Nephron progenitor cell (in vitro differentiated cells): Measurements from ENCODE around the gene SLC5A3.

ENCODE experiments used
- DNase-seq: peaks from one replicate; pipeline ENCODE4 v3.0.0; 2021
- H3K27ac Mint-ChIP-seq: 2 replicates; pipeline ENCODE4 v1.8.0; 2021; ENCODE audit warnings: mild to moderate bottlenecking, moderate library complexity, mixed read lengths
- H3K27me3 Mint-ChIP-seq: 2 replicates; pipeline ENCODE4 v1.8.0; 2021; ENCODE audit warnings: mild to moderate bottlenecking, low read depth, mixed read lengths; ENCODE audit not compliant: poor library complexity
- H3K36me3 Mint-ChIP-seq: 2 replicates; pipeline ENCODE4 v1.8.0; 2021; ENCODE audit warnings: low read depth, mixed read lengths
- H3K4me1 Mint-ChIP-seq: 2 replicates; pipeline ENCODE4 v1.8.0; 2021; ENCODE audit warnings: mixed read lengths
- H3K4me3 Mint-ChIP-seq: 2 replicates; pipeline ENCODE4 v1.8.0; 2021; ENCODE audit warnings: mild to moderate bottlenecking, moderate library complexity, mixed read lengths
- H3K9me3 Mint-ChIP-seq: 2 replicates; pipeline ENCODE4 v1.8.0; 2021; ENCODE audit warnings: mild to moderate bottlenecking, moderate library complexity, mixed read lengths
- CTCF ChIP-seq: fragments of 200-600 bp; sonication (generic); IDR thresholded peaks from 2 replicates; pipeline ENCODE4 v1.5.0; 2021; ENCODE audit warnings: antibody characterized with exemption

SLC5A3 gene

GRCh38 chr21:34073749-34074282 lies 438 bp downstream of the SLC5A3 start:
- Mint-ChIP-seq H3K27ac (peak overlapping the region; percentile 98), H3K27me3 (peaks cover 8% of the 10 kb centered on the region), H3K4me1 (peaks cover 55% of the 10 kb centered on the region), H3K9me3 (no peaks in the 10 kb centered on the region), H3K4me3 (peak overlapping the region; percentile 97), H3K36me3 (peaks cover 26% of the 10 kb centered on the region)
- TF ChIP-seq CTCF, result no peak
- DNase-seq, result peak; percentile 65

DNA sequence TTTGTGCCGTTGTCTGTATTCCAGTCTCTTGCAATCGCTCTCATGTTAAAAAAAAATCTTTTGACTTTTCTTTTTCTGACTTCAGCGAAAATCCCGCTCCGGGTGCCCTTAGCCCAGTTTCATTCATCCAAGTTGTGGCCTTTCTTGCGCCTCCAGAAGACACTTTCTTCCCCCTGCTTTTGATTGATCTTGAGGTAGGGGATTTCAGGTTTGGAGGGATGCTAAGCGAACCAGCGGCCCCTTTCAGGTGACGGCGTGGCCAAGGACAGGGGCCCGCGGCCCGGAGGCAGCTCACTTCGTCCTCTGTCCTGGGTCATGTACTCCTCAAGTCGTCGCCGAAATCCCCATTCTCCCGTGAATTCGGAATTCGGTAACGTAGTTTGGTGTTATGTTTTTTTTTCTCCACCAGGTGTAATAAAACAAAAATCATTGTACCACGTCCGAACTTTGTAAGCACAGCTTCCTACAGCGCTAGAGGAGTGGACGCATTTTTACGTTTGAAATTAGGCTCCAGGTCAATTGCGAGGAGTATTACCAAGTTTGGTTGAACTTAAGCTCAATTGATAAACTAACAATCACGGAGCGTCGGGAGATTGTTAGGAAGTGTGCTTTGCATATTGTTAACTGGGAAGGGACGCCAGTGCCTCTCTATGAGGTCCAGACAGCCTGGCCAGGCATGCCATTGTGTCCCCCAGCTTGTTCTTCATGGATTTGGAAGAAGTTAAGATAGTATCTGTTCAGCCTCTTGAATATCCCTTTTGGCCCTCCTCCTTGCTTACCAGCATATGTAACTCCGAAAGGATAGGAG lies 1.1 kb downstream of the SLC5A3 start:
- Mint-ChIP-seq H3K9me3 (no peaks in the 10 kb centered on the region), H3K4me3 (peak overlapping the region; percentile 97), H3K27ac (peak overlapping the region; percentile 98), H3K4me1 (peaks cover 57% of the 10 kb centered on the region), H3K27me3 (peaks cover 5% of the 10 kb centered on the region), H3K36me3 (peaks cover 29% of the 10 kb centered on the region)
- peak; percentile 20 for DNase-seq
- no peak for TF ChIP-seq CTCF

GRCh38 chr21:34075091-34075425 lies 1.7 kb downstream of the SLC5A3 start:
- Mint-ChIP-seq H3K9me3 (no peaks in the 10 kb centered on the region), H3K36me3 (peaks cover 35% of the 10 kb centered on the region), H3K4me1 (peaks cover 62% of the 10 kb centered on the region), H3K27ac (peak overlapping the region; percentile 98), H3K27me3 (peaks cover 3% of the 10 kb centered on the region), H3K4me3 (peak overlapping the region; percentile 97)
- no peak for TF ChIP-seq CTCF
- no peak for DNase-seq

DNA sequence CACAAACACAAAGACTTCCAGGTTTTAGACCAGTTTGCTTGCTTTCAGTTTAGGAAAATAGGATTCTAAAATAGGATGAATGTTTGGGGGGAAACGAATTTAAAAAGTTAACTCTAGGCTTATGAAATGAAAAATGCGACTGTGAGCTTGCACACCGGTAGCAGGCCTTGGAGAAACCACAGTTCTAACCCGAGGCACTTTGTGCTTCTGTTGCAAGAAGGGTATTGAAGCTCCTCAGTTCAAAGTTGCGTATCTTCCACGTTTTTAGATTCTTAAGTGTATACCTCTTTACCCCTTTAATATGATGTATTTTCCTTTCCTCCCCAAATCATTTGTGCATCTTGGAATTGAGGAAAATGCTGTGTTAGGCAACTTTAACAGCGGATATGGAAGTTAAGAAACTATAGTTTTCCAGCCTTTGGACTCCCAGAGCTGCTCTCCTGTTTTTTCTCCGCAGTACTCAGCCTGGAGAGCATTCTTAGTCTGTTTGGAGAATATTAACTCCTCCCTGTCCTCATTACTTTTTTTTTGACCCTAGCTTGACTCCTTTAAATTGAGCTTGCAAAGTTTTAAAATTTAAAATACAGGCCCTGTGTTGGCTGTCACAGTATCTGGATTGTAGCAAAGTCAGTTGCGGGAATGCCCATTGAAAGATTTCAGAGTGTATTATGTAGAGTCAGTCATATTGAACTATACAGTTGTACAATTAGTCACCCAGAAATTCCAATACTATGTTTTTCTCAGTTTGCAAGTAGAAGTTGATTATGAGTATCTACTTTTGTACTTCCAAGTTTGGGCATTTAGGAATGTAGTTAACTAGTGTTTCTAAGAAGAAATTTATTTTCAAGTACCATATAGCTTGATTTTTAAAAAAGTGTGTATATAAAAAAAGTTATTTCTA lies 2.6 kb downstream of the SLC5A3 start:
- no peak for DNase-seq
- H3K4me1 Mint-ChIP-seq, result peaks cover 71% of the 10 kb centered on the region

GRCh38 chr21:34076835-34077234 lies 3.5 kb downstream of the SLC5A3 start:
- Mint-ChIP-seq H3K4me3 (peak overlapping the region; percentile 61), H3K27ac (no peak overlapping the region), H3K4me1 (peaks cover 74% of the 10 kb centered on the region), H3K9me3 (no peaks in the 10 kb centered on the region), H3K36me3 (peaks cover 52% of the 10 kb centered on the region), H3K27me3 (no peaks in the 10 kb centered on the region)
- no peak for TF ChIP-seq CTCF
- DNase-seq, result no peak

More for the DNA sequence above, 2.6 kb downstream of the SLC5A3 start:
- TF ChIP-seq CTCF, result no peak
- H3K27me3 Mint-ChIP-seq, result no peaks in the 10 kb centered on the region
- H3K9me3 Mint-ChIP-seq, result no peaks in the 10 kb centered on the region
- no peak overlapping the region for H3K27ac Mint-ChIP-seq
- H3K4me3 Mint-ChIP-seq, result peak overlapping the region; percentile 97
- H3K36me3 Mint-ChIP-seq, result peaks cover 45% of the 10 kb centered on the region
